Suppressor macrophage treated with lipopolysaccharide for 1 hour (primary cell): ENCODE results near the gene FGF11.
A peak's percentile ranks its signal among the peaks of the same experiment; 100 is the strongest.

ENCODE experiments used
- DNase-seq, 3 donors: peaks; one replicate each; pipeline ENCODE4 v3.0.0-alpha.2; 2020 to 2022

Gene FGF11

DNA sequence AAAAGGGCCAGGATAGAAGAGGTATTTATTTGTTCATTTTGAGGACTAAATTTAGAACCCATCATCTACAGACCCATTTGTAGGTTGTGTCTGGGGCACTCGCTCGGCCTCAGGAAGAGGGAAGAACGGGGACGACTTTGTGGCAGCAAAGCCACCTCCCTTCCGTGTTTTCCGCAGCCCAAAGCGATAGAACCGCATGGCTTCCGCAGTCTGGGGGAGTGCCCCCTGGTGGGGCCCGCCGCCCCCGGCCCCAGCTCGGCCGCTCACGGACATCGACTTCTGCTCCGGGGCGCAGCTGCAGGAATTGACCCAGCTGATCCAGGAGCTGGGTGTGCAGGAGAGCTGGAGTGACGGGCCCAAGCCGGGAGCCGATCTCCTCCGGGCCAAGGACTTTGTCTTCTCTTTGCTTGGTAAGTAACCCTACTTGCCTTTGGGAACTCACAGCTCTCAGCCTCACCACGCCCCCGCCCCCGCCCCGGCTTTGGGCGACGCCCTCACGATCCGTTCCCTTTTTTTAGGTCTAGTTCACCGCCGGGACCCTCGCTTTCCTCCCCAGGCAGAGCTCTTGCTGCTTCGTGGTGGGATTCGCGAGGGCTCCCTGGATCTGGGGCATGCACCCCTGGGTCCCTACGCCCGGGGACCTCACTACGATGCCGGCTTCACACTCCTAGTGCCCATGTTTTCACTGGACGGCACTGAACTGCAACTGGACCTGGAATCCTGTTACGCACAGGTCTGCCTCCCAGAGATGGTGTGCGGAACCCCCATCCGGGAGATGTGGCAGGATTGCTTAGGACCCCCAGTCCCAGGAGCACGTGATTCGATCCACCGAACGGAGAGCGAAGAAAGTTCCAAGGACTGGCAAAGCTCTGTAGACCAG, 3.4 kb upstream of the FGF11 start:
- peak; percentile 57 to 81 (median 73) for DNase-seq

DNA sequence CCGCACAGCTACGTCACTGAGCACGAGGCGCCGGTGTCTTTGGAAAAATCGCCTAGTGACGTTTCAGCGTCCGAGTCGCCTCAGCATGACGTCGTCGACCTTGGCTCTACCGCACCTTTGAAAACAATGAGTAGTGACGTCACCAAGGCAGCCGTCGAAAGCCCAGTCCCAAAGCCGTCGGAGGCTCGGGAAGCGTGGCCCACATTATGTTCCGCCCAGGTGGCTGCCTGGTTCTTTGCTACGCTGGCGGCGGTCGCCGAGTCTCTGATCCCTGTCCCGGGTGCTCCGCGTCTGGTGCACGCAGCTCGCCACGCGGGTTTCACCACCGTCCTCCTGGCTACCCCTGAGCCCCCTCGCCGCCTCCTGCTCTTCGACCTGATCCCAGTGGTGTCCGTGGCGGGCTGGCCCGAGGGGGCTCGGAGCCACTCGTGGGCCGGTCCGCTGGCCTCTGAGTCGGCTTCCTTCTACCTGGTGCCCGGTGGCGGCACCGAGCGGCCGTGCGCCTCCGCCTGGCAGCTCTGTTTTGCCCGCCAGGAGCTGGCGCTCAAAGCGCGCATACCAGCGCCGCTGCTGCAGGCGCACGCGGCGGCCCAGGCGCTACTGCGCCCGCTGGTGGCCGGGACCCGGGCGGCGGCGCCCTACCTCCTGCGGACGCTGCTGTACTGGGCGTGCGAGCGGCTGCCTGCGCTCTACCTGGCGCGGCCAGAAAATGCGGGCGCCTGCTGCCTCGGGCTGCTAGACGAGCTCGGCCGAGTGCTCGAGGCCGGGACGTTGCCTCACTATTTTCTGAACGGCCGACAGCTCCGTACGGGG, 2.5 kb upstream of the FGF11 start:
- peak; percentile 86 to 95 (median 91) for DNase-seq

DNA sequence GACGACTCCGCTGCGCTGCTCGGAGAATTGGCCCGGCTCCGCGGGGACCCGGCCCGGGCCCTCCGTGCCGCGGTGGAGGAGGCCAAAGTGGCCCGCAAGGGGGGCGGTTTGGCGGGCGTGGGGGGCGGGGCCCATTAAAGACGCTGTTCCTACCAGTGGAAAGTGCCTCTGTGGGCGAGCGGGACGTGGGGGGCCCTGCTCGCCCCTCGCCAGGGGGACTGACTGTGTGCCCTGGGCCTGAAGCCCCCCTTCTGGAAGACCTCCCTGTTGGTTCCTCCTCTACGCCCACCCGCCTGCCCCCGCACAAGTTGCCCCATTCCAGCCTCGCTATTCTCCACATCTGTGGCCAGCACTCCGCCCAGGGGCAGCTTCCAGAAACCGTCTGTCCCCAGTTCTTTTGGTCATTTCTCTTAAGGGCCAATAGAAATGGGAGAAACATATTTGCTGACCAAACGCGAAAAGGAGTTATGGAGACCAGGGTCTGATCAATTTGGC, 1.9 kb upstream of the FGF11 start:
- DNase-seq = no peak

DNA sequence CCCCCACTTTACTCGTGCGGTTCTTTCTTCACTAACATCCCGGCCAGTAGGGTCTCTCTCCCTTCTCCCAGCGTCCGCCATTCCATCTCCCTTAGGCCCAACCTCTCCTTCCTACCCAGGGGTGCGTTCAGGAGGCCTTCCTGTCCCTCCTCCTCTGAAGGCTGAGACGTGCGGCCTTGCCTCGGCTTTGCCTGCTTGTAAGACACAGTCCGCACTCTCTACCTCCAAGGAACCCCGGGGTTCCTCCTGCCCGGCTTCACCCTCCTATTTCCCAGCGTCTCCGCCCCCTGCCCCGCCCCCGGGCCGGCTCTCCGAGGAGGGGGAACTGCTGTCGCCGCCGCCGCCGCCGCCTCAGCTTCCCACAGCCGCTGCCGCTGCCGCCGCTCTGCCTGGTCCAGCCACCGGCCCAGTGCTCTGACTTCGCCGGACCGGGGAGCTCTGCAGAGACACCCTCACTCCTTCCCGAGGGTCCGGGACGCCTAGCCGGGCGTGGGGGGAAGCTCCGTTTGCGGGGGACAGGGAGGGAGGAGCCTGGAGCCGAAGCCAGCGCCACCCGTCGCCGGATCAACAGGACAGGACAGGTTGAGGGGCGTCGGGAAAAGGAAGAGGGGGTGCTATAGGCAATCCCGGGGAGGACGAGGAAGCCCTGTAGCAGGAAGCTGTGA, 1.2 kb upstream of the FGF11 start:
- DNase-seq = peak; percentile 63 to 91 (median 80)

DNA sequence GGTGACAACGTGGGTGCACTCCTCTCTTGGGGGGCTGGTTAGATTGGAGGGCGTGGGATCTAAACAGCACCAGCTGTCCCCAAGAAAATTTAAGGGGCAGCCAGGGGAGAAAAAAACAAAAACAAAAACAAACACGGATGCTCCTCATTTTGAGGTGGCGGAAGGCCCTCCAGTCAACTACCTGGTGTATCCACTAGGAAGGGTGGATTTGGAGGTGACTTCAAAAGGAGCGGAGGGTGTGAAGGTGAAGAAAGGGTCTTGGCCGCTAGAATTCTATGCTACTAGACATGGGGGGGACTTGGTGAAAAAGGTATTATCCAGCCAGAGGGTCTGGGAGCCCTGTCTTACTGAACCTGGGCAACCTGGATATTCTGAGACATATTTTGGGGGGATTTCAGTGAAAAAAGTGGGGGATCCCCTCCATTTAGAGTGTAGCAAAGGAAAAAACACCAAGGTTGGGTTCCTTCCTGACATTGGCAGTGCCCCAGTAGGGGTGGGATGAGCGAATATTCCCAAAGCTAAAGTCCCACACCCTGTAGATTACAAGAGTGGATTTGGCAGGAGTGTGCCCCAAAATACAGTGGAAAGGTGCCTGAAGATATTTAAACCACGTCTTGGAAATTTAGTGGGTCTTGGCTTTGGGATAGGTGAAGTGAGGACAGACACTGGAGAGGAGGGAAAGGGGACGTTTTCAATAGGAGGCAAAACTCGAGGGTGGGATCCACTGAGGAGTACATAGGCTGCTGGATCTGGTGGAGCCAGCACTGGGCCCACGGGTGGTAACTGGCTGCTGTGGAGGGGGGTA, 454 bp upstream of the FGF11 start:
- DNase-seq = no peak

DNA sequence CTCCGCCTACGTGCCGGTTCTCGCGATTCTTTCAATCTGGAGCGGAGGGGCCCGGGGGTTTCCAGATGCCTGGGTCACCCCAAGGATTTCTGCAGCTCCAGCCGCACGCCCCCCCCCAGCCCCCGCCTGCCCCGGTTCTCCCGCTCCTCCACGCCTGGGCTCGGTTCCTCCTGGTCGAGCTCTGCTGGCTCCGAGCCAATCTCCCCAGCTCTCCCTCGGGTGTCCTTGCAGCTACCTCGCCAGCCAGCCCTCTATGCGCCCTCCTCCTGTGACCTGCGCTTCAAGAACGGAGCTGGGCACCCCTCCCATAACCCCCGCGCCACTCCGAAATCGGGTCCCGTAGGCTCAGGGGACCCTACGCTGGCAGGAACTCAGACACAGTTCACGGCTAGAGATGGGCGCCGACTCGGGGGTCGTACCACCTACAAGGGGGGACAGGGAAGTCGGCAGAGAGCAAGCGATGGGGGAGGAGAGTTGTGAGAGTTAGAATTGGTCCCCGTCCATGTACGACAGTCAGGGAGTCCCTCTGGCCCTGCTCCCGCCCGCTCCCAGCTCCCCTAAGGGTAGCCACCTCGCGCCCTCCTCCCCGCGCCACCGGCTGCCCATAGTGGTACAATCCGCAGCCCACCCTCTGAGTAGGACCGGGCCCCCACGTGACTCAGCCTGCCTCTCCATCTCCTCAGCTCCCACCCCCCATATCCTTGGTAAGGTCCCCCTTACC, 961 bp downstream of the FGF11 start:
- peak; percentile 41 to 70 (median 49) for DNase-seq

DNA sequence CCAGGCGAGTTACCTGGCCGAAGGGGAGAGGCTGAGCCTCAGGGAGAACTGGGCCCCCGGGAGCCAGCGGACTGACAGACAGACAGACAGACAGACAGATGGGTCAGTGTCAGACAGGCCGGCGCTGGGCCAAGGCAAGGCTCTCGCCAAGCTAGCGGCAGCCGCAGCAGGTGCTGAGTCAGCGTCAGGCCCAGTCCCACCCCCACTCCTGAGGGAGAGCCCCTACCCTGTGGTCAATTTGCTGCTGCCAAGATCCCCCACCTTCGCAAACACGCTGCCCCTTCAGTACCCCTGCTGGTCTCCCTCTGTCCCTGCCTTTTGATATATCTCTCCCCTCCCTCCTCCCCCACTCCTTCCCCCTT, 1.5 kb downstream of the FGF11 start:
- peak; percentile 50 to 72 (median 54) for DNase-seq

DNA sequence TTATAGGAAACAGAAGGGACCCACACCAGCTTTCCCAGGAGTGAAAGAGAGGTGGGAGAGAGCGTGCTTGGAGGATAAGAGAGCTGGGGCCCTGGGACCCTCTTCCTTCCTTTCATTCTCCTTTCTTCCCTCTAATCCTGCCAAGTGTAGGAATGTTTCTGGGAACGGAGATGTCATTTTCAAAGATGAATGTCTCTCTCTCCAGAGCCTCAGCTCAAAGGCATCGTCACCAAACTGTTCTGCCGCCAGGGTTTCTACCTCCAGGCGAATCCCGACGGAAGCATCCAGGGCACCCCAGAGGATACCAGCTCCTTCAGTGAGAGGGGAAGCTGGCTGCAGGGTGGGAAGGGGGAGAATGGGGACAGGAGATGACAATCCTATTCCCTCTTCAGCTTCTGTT, 2.0 kb downstream of the FGF11 start:
- DNase-seq = no peak

DNA sequence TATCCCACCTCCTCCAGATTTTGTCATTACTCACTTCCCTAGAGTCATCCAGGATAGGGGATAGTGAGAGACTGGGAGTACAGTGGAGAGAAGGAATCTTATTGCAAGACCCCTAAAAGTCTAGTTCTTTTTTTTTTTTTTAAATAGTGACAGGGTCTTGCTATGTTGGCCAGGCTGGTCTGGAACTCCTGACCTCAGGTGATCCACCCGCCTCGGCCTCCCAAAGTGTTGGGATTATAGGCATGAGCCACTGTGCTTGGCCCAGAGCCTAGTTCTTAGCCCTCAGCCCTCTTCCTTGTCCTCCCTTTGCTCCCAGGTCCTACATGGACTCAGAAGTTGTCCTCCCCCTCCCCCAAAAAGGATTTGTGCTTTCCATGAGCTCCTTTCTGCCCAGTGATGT, 2.8 kb downstream of the FGF11 start:
- DNase-seq = no peak

DNA sequence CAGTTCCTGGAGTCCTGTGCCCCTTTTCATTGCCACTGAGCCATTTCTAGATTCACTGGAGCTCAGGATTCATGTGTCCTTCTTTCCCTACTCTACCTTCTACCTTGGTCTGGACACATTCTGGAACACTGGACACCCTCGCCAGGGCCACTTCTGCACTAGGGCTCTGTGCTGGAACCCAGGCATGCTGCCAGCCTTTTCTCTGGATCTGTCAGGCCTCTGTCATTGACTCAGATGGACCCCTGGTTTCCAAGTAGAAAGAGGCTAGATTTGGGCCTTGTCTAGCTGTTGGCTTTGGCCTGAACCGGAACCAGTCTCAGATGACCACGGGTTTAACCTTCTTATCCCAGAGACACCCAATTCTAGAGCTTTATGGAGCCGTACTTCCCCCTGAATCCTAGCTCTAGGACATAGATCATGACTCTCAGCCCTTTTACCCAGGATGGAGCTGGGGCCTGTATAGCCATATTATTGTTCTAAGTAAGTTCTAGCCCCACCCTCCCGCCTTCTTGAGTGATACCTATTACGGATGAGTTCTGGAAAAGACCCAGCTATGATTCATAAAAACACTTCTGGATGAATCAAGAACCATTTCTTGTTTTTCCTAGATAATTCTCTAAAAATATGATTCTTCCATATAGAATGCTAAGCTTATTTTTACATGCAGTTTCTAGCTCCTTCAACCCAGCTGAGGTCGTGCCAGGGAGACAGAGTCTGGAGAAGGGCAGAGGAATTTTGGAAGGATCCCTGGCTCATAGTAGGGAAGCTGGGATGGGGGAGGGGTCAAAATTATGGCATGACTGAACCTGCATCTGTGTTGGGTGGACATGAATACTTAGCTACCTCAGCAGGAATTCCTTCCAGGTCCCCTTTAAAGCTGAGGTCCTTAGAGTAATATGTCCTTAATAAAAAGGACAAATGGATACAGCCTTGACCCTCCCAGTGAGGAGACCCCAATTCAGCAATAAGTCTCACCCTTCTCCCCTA, 4.5 kb downstream of the FGF11 start:
- no peak for DNase-seq

DNA sequence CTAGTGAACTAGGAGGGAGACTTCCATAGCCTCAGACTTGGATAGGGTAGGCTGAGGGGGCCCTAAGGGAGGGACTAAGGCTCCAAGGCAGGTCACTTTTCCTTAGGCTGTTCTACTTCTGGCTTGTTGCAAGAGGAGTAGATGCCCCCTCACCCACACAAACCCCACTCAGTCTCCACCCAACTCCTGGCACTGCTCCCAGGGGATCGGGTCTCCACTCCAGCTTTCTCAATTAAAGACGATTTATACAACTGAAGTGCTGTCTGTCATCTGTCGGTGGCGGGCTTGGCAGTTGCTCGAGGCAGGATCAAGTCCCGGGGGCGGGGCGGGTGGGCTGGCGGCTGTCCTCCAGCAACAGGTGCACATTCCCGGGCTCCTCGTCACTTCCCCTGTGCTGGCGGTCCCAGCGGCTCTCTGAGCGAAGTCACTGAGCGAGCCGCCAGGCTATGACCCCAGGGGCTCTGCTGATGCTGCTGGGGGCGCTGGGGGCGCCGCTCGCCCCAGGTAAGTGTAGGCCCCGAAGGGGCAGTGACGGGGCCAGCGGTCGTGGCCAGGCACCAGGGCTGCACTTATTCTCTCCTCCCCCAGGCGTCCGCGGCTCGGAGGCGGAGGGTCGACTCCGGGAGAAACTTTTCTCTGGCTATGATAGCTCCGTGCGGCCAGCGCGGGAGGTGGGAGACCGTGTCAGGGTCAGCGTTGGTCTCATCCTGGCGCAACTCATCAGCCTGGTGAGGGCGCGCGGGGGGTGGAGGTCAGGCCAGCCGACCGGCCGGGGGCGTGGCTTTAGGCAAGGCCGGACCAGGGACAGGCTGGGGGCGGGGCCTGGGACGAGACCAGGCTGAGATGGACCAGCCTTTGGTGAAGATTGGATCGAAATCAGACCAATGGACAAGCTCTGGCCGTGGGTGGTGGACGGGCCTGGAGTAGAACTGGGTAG, 5.6 kb downstream of the FGF11 start, which contains the start of gene CHRNB1:
CHRNB1 (plus strand) TSS at position 380 of the 937 bp plus-strand sequence; CDS start at position 447, 67 bp downstream.
- peak; percentile 84 to 95 (median 88) for DNase-seq

DNA sequence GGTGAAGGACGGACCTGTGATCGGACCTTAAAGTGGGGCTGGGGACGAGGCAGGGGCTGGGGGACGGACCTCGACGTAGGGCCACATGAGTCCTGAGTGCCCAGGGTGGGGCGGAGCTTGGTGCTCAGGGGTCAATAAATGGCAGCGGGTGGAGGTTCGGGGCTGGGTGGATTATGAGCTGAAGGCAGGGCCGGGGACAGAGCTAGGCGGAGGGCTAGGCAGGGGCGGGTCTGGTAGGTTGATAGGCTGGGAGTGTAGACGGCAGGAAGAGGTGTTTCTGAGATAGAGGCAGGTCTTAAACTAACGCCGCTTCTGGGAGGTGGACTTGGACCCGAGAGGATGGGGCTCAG, 6.3 kb downstream of the FGF11 start:
- DNase-seq = no peak

DNA sequence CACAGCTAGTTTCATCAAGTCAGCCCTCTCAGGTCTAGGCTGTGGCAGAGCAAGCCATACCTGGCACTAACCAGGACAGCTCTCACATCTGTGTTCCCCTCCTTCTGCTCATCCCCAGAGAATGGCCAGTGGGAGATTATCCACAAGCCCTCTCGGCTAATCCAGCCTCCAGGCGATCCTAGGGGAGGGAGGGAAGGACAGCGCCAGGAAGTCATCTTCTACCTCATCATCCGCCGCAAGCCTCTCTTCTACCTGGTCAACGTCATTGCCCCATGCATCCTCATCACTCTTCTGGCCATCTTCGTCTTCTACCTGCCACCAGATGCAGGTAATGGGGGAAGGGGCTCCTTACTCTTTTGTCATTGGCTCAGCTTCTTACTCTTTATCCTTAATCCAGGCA, 9.1 kb downstream of the FGF11 start:
- DNase-seq = no peak

DNA sequence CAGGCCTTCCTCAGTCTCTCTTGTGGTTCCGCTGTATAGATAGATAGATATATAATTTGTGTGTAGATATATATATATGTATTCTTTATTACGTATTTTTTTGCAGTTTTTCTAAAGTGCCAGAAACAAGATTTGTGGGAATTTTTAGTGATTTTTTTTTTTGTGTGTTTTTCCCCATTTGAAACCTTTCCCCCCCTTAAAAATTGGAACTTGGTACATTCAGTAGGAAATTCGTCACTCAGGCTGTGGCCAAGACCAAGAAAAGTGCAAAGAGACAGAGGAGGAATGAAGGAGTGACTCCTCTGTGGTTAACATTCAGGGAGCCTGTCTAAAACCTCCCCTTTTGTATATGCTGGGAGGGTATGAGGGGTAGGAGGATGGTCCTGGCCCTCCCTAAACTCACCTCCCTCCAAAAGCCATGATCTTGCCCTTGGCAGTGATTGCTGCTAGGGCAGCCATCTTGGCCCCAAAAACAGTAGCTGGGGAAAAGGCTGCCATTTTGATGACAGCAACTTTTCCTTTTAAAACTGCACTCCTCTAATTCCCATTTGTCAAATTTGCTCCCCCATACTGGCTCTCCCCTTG, 20.7 kb downstream of the FGF11 start:
- no peak for DNase-seq

DNA sequence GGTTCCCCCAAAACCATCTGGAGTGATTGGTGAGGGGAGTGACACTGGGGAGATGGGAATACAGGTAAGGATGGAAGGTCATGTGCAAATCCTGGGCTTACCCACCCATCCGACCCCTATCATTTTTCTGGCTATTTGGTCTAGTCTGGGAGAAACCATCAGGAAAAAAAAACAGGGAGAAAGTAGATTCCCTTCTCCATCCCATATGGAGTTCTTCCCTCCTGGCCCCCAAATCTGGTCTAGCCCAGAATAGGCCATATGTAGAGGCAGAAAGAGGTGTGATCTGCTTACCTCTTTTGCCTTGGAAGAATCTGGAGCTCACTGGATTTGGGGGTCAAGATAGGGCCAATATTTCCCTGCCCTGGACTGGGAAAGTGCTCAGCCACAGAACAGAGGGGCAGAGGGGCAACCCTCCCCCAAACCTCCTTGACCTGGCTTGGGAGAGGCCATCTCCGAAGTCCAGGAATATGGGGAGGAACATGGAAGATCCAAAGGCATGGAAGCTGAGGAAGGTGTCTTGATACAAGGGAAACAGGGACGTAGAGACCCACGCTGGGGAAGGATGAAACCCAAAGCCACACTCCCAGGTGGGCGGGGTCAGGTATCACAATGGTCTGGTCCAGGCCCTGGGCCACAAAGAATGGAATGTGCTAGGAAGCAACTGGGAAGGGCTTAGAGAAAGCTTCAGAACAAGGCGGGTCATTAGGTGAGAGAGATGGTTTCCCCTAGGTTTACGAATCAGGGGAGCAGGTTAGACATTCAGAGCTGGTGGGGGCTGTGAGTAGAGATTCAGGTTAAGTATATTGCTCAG, 21.7 kb downstream of the FGF11 start:
- DNase-seq = no peak

DNA sequence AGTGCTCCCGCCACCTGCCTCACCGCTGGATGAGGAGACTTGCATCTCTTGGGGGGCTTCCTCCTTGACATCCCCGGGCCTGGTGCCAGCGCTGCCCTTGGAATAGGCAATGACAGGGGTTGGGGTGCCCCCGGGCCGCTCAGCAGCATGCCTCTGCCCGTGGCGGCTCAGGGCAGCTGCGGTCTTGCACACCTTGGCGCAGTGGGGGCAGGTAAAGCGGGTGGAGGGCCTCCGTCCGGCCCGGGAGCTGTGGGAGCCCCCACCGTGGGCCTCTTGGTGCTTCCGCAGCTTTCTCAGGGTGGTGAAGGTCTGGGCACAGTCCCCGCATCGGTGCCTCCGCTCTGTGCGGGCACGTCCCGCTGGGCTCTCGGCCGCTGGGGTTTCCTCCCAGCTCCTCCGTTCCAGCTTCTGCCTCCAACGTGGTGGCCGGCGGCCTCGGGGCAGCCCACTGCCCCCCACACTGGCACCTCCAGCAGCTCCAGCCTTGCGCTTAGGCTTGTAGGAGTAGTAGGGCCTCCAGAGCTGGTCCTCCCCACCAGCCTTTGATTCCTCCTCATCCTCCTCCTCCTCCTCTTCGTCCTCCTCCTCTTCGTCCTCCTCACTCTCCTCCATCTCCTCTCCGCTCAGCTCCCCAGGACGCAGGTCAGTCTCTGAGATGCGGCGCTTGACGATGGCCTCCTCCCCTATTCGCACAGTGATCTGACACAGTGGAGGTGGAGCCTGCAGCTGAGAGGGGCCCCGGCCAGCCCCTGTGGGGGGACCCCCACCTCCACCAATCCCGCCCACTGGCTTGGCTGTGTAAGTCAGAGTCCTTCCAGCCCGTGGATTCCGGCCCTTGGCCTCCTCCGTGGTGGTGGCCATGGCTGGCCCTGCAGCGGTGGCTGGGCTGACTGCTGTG, 23.4 kb downstream of the FGF11 start:
- DNase-seq = no peak

DNA sequence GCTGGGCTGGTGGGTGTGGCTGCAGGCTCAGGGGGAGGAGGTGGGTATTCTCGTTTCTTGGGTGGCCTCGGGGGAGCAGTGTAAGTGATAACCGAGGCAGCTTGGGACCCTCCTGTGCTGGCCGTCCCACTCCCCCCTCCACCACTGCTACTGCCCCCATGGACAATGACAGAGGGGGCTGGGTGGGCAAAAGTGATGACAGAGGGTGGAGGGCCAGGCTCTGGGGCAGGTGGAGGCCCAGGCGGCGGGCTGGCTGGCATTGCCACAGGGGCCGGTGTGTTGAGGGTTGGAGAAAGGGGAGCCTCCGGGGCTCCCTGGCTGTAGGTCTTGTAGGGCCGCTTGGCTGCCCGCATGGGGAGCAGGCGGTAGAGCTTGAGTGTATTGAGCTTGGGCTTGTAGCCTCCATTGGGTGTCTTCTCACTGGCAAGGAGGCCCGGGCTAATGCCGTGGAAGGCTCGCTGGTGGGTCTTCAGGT, 24.1 kb downstream of the FGF11 start:
- DNase-seq = no peak
